NCI-H82 treated with DMSO at 0.1 percent for 48 hours (cell line): ENCODE measurements around the gene NEK1.
"Not testable (repeated sequence)": the region's sequence is repeated elsewhere in the genome, so short reads cannot be mapped to it uniquely, and the experiment has no call there.

Experiments
- DNase-seq: peaks from one replicate; lab custom pipeline; 2025; ENCODE audit not compliant: unreplicated experiment; lab: John Stamatoyannopoulos, UW

Gene NEK1

DNA sequence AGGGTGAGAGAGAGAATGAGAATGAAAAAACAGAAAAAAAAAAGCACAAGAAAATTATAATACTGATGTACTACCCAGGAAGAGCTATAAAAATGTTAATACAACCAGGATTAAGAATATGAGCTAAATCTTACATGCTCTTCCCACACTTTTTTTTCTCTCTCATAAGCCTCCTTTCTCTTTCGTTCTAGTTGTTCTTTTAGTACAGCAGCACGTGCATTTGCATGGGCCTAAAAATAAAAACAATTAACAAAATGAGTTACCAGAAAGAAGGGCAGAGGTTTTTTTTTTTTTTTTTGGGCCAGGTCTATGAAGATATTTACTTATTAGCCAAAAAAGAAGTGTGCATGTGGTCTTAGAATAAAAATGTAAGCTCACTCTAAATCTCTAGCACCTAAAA lies 105.5 kb downstream of the NEK1 start:
- DNase-seq, result no peak

DNA sequence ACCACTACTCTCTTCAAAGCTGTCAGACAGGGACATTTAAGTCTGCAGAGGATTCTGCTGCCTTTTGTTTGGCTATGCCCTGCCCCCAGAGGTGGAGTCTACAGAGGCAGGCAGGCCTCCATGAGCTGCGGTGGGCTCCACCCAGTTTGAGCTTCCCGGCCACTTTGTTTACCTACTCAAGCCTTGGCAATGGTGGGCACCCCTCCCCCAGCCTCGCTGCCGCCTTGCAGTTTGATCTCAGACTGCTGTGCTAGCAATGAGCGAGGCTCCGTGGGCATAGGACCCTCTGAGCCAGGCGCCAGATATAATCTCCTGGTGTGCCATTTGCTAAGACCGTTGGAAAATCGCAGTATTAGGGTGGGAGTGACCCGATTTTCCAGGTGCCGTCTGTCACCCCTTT lies 112.5 kb downstream of the NEK1 start:
- not testable (repeated sequence) for DNase-seq

DNA sequence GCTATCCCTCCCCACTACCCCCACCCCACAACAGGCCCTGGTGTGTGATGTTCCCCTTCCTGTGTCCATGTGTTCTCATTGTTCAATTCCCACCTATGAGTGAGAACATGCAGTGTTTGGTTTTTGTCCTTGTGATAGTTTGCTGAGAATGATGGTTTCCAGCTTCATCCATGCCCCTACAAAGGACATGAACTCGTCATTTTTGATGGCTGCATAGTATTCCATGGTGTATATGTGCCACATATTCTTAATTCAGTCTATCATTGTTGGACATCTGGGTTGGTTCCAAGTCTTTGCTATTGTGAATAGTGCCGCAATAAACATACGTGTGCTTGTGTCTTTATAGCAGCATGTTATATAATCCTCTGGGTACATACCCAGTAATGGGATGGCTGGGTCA lies 118.1 kb downstream of the NEK1 start:
- not testable (repeated sequence) for DNase-seq

DNA sequence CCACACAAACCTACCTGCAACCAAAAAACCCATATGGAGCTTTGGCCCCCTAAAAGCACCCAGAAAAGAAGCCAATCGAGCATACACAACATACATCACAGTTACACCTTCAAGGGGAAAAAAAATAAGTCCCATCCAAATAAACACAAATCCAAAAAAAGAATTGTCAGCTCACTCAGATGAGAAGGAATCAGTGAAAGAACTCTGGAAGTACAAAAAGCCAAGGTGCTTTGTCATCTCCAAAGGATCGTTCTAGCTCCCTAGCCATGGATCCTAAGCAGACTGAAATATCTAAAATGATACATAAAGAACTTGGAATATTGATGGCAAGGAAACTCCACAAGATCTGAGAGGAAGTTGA lies 119.2 kb downstream of the NEK1 start:
- no peak for DNase-seq

DNA sequence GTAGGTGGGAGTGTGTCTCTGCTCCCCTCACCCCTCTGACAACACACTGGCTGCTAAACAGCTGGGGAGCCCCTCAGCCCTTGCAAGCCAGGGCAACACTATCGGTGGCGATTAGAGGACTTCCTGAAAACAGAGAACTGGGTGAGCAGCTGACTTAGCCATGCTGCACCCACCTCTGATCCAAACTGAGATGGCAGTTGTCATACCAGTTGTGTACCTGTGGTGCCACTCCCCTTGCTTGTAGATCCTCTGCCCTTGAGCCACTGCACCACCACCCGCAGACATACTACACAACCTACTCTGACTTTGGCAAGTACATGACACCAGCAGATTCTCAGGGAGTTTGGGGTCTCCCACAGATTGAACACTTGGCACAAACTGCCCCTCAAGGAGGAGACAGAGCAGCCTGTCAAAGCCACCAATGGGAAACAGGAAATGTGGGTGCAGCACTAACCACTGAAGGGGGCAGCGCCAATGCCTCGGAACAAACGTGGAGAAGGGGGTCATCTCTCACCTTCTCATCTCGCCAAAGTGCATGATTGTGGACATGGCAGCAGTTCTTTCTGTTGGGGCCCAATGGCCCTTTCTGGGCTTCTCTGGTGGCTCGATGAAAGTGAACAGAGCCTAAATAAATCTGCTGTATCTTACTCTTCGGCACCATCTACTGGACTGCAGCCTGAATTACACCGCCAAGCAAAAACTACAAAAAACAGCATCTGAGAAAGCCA lies 119.8 kb downstream of the NEK1 start:
- DNase-seq, result no peak

DNA sequence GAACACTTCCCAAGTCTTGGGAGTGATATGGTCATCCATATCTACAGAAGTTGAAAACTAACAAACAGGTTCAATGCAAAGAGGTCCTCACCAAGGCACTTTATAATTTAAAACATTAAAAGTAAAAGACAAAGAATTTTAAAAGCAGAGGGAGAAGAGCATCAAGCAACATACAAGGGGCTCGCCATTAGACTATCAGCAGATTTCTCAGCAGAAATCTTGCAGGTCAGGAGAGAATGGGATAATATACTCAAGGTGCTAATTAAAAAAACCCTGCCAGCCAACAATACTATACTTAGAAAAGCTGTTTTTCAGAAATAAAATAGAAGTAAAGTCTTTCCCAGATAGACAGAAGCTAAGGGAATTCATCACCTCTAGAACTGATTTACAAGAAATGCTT lies 121.2 kb downstream of the NEK1 start:
- DNase-seq, result no peak

DNA sequence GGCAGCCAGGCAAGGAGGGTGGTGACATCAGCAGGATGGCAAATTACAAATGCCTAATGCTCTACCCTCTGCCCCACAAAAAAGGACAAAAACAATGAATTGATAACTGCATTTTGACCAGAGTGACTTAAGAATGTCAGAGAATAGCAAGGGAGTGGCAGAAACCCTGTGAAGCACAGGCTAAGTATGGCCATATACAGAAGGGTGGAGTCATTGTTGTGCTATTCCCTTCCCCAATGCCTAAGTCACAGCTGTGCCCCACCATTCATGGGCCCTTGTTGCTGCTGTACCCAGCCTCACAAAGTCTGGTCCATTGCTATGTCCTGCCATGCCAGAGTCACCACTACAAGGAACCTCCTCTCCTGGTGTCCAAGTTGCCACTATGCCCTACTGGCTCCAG lies 123.1 kb downstream of the NEK1 start:
- DNase-seq, result no peak

DNA sequence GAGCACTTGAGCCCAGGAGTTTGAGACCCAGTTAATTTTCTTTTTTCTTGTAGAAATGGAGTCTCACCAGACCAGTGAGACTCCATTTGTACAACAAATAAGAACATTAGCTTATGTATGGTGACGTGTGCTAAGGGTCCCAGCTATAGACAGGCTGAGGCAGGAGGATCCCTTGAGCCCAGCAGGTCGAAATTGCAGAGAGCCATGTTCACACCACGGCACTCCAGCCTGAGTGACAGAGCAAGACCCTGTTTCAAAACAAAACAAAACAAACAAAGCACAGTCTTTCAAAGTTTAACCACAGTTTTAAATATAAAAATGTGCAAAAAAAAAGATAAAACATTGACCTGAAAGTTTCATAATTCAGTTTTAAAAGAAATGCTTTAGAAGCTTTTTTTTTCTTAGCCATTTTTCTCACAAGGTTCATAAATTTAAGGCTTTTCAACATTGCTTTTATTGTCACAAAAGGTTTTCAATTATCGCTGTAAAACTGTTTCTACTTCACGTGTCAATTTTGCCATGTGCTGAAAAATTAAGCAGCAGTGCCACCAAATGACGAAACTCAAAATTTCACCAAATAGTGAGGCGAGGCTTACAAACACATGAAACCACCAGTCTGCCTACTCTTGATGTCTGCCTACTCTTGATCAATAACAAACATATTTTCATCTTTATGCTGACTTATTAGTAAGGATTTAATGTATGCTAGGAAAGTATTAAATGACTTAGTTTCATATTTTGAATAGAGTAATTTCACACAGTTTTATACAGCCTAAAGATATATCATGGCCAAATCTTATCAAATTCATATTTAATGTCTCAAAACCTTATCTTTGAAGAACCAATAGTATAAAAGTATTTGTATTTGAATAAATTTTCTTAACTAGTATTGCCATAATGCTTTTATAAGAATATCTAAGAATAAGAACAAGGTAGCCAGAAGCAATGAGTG lies 126.3 kb downstream of the NEK1 start:
- DNase-seq, result peak; percentile 30

DNA sequence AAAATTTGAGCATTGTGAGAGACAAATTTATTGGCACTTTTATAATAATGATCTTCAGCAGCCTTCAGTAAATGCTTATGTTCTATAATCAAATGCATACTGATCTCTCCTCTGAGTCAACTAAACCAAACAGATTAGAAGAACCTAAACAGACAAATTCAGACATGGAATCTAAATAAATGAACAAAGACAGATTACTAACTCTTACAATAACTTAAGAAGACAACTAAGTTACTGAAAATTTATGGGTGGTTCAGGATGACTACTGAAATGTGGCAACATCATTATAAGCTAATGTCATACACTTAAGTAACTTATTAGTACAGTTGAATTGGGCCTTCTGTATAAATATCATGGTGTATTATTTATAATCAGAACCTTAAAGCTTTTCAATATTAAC lies 127.3 kb downstream of the NEK1 start:
- DNase-seq, result no peak

DNA sequence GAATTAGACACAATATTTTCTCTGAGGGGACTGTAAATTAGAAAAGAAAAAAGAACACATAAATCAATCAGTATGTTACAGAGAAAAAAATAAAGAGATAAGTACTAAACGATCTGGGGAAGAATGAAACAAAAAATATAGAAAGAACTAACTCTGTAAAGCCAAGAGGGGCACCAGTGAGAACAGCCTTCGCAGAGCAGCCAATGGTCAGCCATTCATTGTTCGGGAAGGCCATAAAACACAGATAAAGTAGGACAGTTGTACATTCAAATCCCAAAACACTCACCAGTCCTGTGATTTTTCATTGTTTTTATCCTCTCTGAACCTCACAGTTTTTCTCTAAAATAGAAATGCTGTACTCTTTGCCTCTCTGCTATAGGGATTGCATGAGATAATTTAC lies 127.9 kb downstream of the NEK1 start:
- DNase-seq, result no peak

DNA sequence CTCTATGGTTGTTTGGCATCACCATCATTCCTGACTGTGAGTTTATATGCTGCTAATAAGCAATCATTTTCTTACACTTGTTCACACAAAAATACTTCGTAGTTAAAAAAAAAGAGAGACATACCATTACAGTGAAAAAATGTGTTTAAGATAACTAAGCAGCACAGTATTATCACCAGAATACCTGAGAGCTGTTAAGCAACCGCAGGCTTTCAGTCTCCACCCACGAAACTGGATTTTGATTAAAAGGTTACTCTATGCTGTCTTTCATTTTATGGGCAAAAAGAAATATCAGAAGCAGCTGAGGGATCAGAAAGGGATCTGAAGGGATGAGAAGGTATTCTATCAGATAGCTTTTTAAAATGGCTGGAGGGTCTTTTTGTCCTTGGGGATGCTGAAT lies 148.3 kb downstream of the NEK1 start:
- no peak for DNase-seq

DNA sequence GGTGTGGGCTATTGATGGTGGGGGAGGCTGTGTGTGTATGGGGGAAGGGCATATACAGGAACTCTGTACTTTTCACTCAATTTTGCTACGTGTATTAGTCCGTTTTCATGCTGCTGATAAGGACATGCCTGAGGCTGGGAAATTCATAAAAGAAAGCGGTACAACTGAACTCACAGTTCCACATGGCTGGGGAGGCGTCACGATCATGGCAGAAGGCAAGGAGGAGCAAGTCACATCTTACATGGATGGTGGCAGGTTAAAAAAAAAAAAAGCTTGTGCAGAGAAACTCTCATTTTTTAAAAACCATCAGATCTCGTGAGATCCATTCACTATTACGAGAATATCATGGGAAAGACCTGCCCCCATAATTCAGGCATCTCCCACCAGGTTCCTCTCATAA lies 152.3 kb downstream of the NEK1 start:
- no peak for DNase-seq

DNA sequence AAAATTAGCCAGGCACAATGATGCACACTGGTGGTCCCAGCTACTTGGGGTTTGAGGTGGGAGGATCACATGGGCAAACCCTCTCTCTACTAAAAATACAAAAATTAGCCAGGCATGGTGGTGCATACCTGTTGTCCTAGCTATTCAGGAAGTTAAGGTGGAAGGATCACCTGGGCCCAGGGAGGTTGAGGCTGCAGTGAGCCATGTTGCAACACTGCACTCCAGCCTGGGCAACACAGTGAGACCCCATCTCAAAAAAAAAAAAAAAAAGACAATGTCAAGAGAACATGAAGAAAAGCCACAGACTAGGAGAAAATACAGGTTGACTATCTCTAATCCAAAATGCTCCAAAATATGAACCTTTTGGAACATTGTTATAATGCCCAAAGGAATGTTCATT lies 153.8 kb downstream of the NEK1 start:
- DNase-seq, result no peak

DNA sequence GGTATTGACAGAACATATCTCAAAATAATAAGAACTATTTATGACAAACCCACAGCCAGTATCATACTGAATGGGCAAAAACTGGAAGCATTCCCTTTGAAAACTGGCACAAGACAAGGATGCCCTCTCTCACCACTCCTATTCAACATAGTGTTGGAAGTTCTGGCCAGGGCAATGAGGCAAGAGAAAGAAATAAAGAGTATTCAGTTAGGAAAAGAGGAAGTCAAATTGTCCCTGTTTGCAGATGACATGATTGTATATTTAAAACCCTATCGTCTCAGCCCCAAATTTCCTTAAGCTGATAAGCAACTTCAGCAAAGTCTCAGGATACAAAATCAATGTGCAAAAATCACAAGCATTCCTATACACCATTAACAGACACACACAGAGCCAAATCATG lies 159.7 kb downstream of the NEK1 start:
- DNase-seq, result not testable (repeated sequence)

DNA sequence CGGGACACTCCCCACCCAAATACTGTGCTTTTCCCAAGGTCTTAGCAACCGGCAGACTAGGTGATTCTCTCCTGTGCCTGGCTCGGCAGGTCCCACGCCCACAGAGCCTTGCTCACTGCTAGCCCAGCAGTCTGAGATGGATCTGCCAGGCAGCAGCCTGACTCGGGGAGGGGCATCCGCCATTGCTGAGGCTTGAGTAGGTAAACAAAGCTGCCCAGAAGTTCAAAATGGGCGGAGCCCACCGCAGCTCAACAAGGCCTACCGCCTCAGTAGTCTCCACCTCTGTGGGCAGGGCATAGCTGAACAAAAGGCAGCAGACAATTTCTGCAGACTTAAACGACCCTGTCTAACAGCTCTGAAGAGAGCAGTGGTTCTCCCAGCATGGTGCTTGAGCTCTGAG lies 163.4 kb downstream of the NEK1 start:
- not testable (repeated sequence) for DNase-seq

DNA sequence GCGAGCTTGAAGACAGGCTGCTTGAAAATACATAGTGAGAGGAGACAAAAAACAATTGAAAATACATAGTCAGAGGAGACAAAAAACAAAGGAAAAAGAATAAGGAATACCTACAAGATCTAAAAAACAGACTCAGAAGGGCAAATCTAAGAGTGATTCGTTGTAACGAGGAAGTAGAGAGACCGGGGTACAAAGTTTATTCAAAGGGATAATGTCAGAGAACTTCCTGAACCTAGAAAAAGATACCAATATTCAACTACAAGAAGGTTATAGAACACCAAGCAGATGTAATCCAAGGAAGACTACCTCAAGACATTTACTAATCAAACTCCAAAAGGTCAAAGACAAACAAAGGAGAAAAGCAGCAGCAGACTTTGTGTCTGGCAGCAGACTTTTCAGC lies 165.6 kb downstream of the NEK1 start:
- DNase-seq, result no peak

DNA sequence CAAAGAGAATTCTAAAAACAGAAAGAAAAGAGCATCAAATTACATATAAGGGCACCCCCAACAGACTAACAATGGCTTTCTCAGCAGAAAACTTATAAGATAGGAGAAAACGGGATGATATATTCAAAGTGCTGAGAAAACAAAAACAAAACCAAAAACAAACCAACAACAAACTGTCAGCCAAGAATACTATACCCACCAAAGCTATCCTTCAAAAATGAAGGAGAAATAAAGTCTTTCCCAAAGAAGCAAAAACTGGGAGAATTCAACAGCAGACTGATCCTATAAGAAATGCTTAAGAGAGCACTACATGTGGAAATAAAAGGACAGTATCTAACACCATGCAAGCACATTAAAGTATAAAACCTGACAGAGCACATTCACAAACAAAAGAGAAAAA lies 168.6 kb downstream of the NEK1 start:
- no peak for DNase-seq

DNA sequence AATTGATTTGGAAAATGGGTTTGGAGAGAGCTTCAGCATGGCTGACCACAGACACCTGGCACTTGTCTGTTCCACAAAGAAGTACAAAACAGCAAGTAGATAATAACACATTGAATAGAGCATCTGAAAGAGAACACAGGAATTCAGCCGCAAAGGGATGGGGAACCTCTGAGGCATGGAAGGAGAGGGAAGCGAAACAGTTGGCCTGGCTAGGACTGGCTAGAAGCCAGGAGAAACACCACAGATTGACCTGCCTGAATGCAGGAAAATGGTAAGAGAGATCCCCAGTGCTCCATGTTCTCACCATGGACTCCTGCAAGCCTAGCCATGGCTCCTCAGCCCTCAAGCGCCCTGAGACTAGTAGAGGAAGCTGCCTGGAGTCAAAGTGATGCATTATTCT lies 171.9 kb downstream of the NEK1 start:
- no peak for DNase-seq

DNA sequence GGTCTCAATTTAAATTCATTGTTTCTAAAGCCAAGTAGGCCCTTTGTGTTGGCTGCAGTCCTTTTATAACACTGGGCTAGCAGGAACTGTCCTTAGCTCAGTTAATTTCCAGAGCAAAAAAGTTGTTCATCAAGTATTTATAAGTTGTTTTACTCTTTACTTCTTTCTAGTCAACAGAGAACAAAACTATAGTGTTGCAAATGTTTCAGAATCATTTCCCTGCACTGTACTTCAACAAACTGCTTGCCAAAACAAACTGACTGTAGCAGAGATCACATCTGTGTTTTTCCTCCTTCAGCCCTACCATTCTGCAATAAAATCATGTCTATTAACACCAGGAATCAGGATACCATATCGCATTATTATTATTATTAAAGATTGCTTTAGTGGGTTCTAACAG lies 173.1 kb downstream of the NEK1 start:
- no peak for DNase-seq

DNA sequence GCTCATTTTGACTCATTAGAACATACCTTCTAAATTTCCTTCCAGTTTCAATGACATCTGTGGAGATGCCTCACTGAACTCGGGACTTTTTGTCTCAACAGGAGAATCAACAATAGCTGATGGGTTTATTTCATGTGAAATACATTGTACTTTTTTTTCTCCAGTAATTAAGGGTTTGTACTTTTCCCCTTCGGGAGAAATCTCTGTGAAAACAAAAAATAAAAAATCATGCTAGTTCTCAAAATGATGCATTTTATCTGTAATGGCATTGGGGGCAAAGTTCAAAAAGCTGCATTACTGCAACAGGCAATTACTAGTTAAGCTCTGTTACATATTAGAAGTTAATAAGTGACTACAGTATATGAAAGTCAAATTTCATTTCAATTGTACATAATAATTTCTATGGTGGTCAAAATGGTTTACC lies 174.3 kb downstream of the NEK1 start:
- DNase-seq, result no peak

DNA sequence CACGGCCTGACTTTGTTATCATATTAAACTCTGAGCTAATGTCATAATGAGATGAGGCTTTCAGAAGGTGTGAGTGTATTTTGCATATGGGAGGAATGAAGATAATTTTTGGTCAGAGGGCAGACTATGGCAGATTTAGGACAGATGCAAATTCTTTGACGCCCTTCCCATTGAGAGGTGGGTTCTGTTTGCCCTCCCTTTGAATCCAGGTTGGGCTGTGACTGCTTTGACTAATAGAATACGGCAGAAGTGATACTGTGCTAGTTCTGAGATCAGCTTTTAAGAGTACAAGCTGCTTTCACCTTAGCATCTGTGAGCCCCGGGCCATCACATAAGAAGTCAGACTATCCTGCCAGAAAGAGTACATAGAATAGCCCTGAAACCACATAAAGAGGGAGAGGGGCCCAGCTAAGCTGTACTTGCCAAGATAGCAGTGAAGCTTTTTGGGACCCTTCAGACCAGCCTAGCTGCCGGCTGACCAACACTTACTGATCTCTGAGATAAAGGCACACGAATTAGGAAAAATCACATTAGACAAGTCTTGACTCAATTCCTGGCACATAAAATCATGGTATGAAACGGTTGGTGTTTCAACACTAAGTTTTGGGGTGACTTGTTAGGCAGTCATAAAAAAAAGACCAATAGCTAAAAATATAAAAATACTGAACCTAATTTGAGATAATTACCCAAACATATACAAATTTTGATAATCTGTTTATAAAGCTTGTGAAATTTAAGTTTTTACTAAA lies 174.9 kb downstream of the NEK1 start:
- no peak for DNase-seq

DNA sequence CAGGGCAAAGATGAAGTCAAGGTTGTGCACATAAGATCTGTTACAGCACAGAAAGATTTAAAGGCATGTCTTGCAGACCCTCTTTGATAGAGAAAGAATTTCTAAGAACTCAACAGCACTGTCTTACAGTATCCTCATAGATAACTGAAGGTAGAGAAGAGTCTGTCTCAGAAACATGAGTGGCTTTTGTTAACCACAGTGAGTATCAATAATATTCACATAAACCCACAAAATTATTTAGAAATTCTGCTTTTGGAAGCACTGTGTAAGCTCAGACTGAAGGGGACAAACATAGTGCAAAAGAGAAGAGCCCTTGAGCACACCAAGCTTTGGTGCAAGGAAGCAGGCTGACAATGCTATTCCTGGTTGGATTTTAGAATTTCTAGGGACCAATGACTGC lies 175.6 kb downstream of the NEK1 start:
- no peak for DNase-seq
